ENCODE measurements around the gene KRTAP5-1. TPM values are rescaled to one million over a fixed set of nuclear protein-coding genes. Genes with fewer than 3 reads are reported as not detected.
"Not testable (repeated sequence)": the region's sequence is repeated elsewhere in the genome, so short reads cannot be mapped to it uniquely, and the experiment has no call there.

The KRTAP5-1 gene
- polyA plus RNA-seq, 1 of the 3 experiments (the other 2 are of a cell fraction) = not detected

GRCh38 chr11:1592628-1593027 is 7.5 kb upstream of the KRTAP5-1 start:
- no peaks in the 10 kb centered on the region for H3K36me3 ChIP-seq (replicated peaks in 1 of 2; ENCODE audit: control insufficient read depth in 1 of 2, insufficient read depth in 2 of 2, low read length in 1 of 2)
- no peak overlapping the region for H3K4me3 ChIP-seq (ENCODE audit: low read depth in 2 of 2, low read length in 1 of 2)
- no peaks in the 10 kb centered on the region for H3K9me2 ChIP-seq
- no peak overlapping the region for H2AFZ ChIP-seq (ENCODE audit: low read depth)
- no peaks in the 10 kb centered on the region for H3K9me3 ChIP-seq
- WGBS (ENCODE audit: low lambda C conversion rate) = 80% methylated on average over 9 of the region's 9 CpGs
- no peaks in the 10 kb centered on the region for H3K4me1 ChIP-seq (ENCODE audit: control insufficient read depth in 1 of 2, insufficient read depth in 2 of 2, low read depth in 1 of 2, low read length in 1 of 2)
- no peak overlapping the region for H3K27ac ChIP-seq (ENCODE audit: low read depth in 2 of 2, low read length in 1 of 2)
- no peaks in the 10 kb centered on the region for H3K79me2 ChIP-seq (ENCODE audit: insufficient read depth)
- DNase-seq = no peak
- ChIA-PET CTCF (interaction anchor here (0.8 to 7.5 kb wide), 3 partner anchors 19 to 101 kb away, joined by 3 to 64 read pairs (median 3); no protein-coding TSS in a partner anchor), POLR2A (no interaction called here)
- no peaks in the 10 kb centered on the region for H4K20me1 ChIP-seq (ENCODE audit: insufficient read depth)
- no peak overlapping the region for H3K9ac ChIP-seq
- H3K4me2 ChIP-seq = no peak overlapping the region
- TF ChIP-seq SIN3A (IDR thresholded peaks at IDR 0.05; ENCODE audit: borderline replicate concordance, low read depth, low read length) = no peak
- no peak for TF ChIP-seq YY1 (IDR thresholded peaks at IDR 0.05; ENCODE audit: low read depth)
- TF ChIP-seq NFIC (IDR thresholded peaks at IDR 0.05; ENCODE audit: borderline replicate concordance) = no peak
- no peak for TF ChIP-seq PBX3 (IDR thresholded peaks at IDR 0.05)
- TF ChIP-seq NRF1 (IDR thresholded peaks at IDR 0.05; ENCODE audit: low read depth, low read length) = no peak
- H3K27me3 ChIP-seq (ENCODE audit: insufficient read depth) = peaks cover 7% of the 10 kb centered on the region
- no peaks in the 10 kb centered on the region for H3F3A ChIP-seq (replicated peaks; ENCODE audit: insufficient read depth)

GRCh38 chr11:1589996-1590395 is 4.9 kb upstream of the KRTAP5-1 start:
- no peaks in the 10 kb centered on the region for H3K9me3 ChIP-seq
- no peaks in the 10 kb centered on the region for H4K20me1 ChIP-seq (ENCODE audit: insufficient read depth)
- no peaks in the 10 kb centered on the region for H3K79me2 ChIP-seq (ENCODE audit: insufficient read depth)
- no peaks in the 10 kb centered on the region for H3K4me1 ChIP-seq (ENCODE audit: control insufficient read depth in 1 of 2, insufficient read depth in 2 of 2, low read depth in 1 of 2, low read length in 1 of 2)
- no peaks in the 10 kb centered on the region; the same call in 1 of the 2 replicates for H3K27me3 ChIP-seq (ENCODE audit: insufficient read depth)
- whole genome bisulfite sequencing (ENCODE audit: low lambda C conversion rate) = 77% methylated on average over 6 of the region's 6 CpGs
- H2AFZ ChIP-seq (ENCODE audit: low read depth) = no peak overlapping the region
- ChIA-PET CTCF (interaction anchor here (1.0 to 7.5 kb wide), 3 partner anchors 11 to 43 kb away, joined by 3 to 64 read pairs (median 23); no protein-coding TSS in a partner anchor), POLR2A (no interaction called here)
- H3K27ac ChIP-seq (ENCODE audit: low read depth in 2 of 2, low read length in 1 of 2) = no peak overlapping the region
- H3F3A ChIP-seq (replicated peaks; ENCODE audit: insufficient read depth) = no peaks in the 10 kb centered on the region
- TF ChIP-seq FOSL2 (IDR thresholded peaks at IDR 0.05; ENCODE audit: borderline replicate concordance, low read depth) = no peak
- TF ChIP-seq REST (IDR thresholded peaks at IDR 0.05; ENCODE audit: low read depth, low read length) = no peak
- TF ChIP-seq YY1 (IDR thresholded peaks at IDR 0.05; ENCODE audit: low read depth) = no peak
- TF ChIP-seq FOXM1 (IDR thresholded peaks at IDR 0.05; ENCODE audit: low read depth) = no peak
- no peak overlapping the region for H3K4me2 ChIP-seq
- no peaks in the 10 kb centered on the region for H3K36me3 ChIP-seq (replicated peaks in 1 of 2; ENCODE audit: control insufficient read depth in 1 of 2, insufficient read depth in 2 of 2, low read length in 1 of 2)
- no peak for DNase-seq
- H3K9ac ChIP-seq = no peak overlapping the region
- no peak overlapping the region for H3K4me3 ChIP-seq (ENCODE audit: low read depth in 2 of 2, low read length in 1 of 2)
- no peaks in the 10 kb centered on the region for H3K9me2 ChIP-seq

- not testable (repeated sequence) for DNase-seq
These were observed 4.3 kb upstream of the KRTAP5-1 start for GRCh38 chr11:1589191-1589963.

More at GRCh38 chr11:1589191-1589963, 4.3 kb upstream of the KRTAP5-1 start:
- H3K9me2 ChIP-seq; H3K4me3 ChIP-seq (ENCODE audit: low read depth in 2 of 2, low read length in 1 of 2); H4K20me1 ChIP-seq (ENCODE audit: insufficient read depth); H3K9ac ChIP-seq; H3K27me3 ChIP-seq (ENCODE audit: insufficient read depth); H2AFZ ChIP-seq (ENCODE audit: low read depth); H3K4me2 ChIP-seq; H3K9me3 ChIP-seq; H3K79me2 ChIP-seq (ENCODE audit: insufficient read depth); H3K27ac ChIP-seq (ENCODE audit: low read depth in 2 of 2, low read length in 1 of 2); H3K4me1 ChIP-seq (ENCODE audit: control insufficient read depth in 1 of 2, insufficient read depth in 2 of 2, low read depth in 1 of 2, low read length in 1 of 2); H3K36me3 ChIP-seq (replicated peaks in 1 of 2; ENCODE audit: control insufficient read depth in 1 of 2, insufficient read depth in 2 of 2, low read length in 1 of 2); H3F3A ChIP-seq (replicated peaks; ENCODE audit: insufficient read depth): not testable (repeated sequence)
- 42% methylated on average over 8 of the region's 10 CpGs for WGBS (ENCODE audit: low lambda C conversion rate)
- POLR2A ChIA-PET = interaction anchor here (0.7 kb wide), 1 partner anchor 41 kb away, joined by 3 read pairs; no protein-coding TSS in a partner anchor
- CTCF ChIA-PET = interaction anchor here (0.9 to 7.5 kb wide), 3 partner anchors 15 to 43 kb away, joined by 4 to 64 read pairs (median 23); partner anchors contain the start of gene KRTAP5-3

All from SK-N-SH (cell line).